GM12878 (cell line): Measurements from ENCODE around the gene ARHGAP36. TPM values are rescaled to one million over a fixed set of nuclear protein-coding genes. Genes with fewer than 3 reads are reported as not detected.

Experiments used
- ATAC-seq: fragments of 200-7000 bp; cut with Tn5 transposase; 3 replicates; pipeline ENCODE4 v1.9.1; 2020; ENCODE audit warnings: mild to moderate bottlenecking, moderate library complexity
- Bru-seq: library from RNA; stranded (reverse); fragments of 400-500 nt; gene quantifications from one replicate; lab custom pipeline; 2021; lab: Mats Ljungman, UMichigan
- BruChase-seq, 2 experiments: library from RNA; stranded (reverse); fragments of 400-500 nt; gene quantifications; one replicate each; lab custom pipeline; 2021; lab: Mats Ljungman, UMichigan
- BruUV-seq: library from RNA; stranded (reverse); fragments of 400-500 nt; replicated peaks from 2 replicates; lab custom pipeline; 2021; lab: Mats Ljungman, UMichigan
- CTCF ChIA-PET: fragments of 300-600 bp; sonication (Branson Sonifier 250); formaldehyde crosslinking; extraction: SDS; loops from one replicate; lab custom pipeline; 2021; ENCODE audit warnings: inconsistent platforms; lab: Yijun Ruan, JAX
- POLR2A ChIA-PET: fragments of 350-600 bp; formaldehyde crosslinking; extraction: SDS; loops from one replicate; lab custom pipeline; 2021; ENCODE audit warnings: inconsistent platforms; lab: Charles Lee
- RAD21 ChIA-PET: fragments of 300-600 bp; sonication (Branson Sonifier 250); formaldehyde crosslinking; loops from one replicate; lab custom pipeline; 2023; ENCODE audit warnings: antibody characterized with exemption; ENCODE audit not compliant: unreplicated experiment; lab: Charles Lee
- SMC1A ChIA-PET: fragments of 300-600 bp; sonication (Branson Sonifier 250); formaldehyde crosslinking; loops from one replicate; lab custom pipeline; 2023; ENCODE audit not compliant: unreplicated experiment, uncharacterized antibody; lab: Charles Lee
- DNase-seq: peaks from one replicate; pipeline ENCODE4 v3.0.0-alpha.2; 2011; ENCODE audit warnings: low read depth, low spot score
- FAIRE-seq: peaks from 3 replicates; lab custom pipeline; 2011; peaks lifted over from hg19 to GRCh38; lab: Jason Lieb, UNC
- H2AFZ ChIP-seq: 2 replicates; pipeline ENCODE4 v1.6.0; 2011; ENCODE audit warnings: low read depth, low read length, control low read depth; ENCODE audit not compliant: control insufficient read depth
- H3K27ac ChIP-seq: 2 replicates; pipeline ENCODE4 v1.5.1; 2011; ENCODE audit warnings: control low read depth; ENCODE audit not compliant: control insufficient read depth, insufficient read depth
- H3K27me3 ChIP-seq, 2 experiments: replicated peaks in 1 of 2; 2 replicates each; pipeline versions ENCODE4 v1.6.0 to v1.6.1; 2011; ENCODE audit warnings: low read length in 1 of 2; ENCODE audit not compliant: control insufficient read depth in 2 of 2, insufficient read depth in 2 of 2
- H3K36me3 ChIP-seq, 2 experiments: 2 replicates each; pipeline ENCODE4 v1.5.1; 2011; ENCODE audit warnings: low read length in 1 of 2; ENCODE audit not compliant: control insufficient read depth in 2 of 2, insufficient read depth in 2 of 2
- H3K4me1 ChIP-seq: 2 replicates; pipeline ENCODE4 v1.6.1; 2011; ENCODE audit warnings: mild to moderate bottlenecking, low read length, moderate library complexity, mixed read lengths; ENCODE audit not compliant: control insufficient read depth, insufficient read depth
- H3K4me2 ChIP-seq: 2 replicates; pipeline ENCODE4 v1.6.0; 2011; ENCODE audit warnings: control low read depth; ENCODE audit not compliant: control insufficient read depth, insufficient read depth
- H3K4me3 ChIP-seq: fragments of 200-600 bp; sonication (generic); 2 replicates; pipeline ENCODE4 v1.5.1; 2016
- H3K79me2 ChIP-seq: 2 replicates; pipeline ENCODE4 v1.6.0; 2011; ENCODE audit warnings: low read length; ENCODE audit not compliant: control insufficient read depth, insufficient read depth
- H3K9ac ChIP-seq: 2 replicates; pipeline ENCODE4 v1.8.0; 2011; ENCODE audit warnings: low read length, control low read depth, mixed read lengths; ENCODE audit not compliant: control insufficient read depth, insufficient read depth
- H3K9me3 ChIP-seq: replicated peaks from 3 replicates; pipeline ENCODE4 v1.5.1; 2011; ENCODE audit warnings: mild to moderate bottlenecking, low read length; ENCODE audit not compliant: control insufficient read depth, insufficient read depth
- H4K20me1 ChIP-seq: 2 replicates; pipeline ENCODE4 v1.6.0; 2011; ENCODE audit not compliant: control insufficient read depth, insufficient read depth
- CREM ChIP-seq: IDR thresholded peaks from 2 replicates; pipeline ENCODE4 v1.6.1; 2014; ENCODE audit warnings: antibody characterized with exemption, low read depth
- JUND ChIP-seq: IDR thresholded peaks from 2 replicates; pipeline ENCODE4 v1.6.1; 2012; ENCODE audit warnings: low read depth, mild to moderate bottlenecking, low read length, improper control_type of control experiment, moderate library complexity
- RB1 ChIP-seq: fragments of 450-650 bp; formaldehyde crosslinking; IDR thresholded peaks from 2 replicates; pipeline ENCODE4 v1.6.1; 2017; ENCODE audit warnings: mild to moderate bottlenecking, borderline replicate concordance
- WGBS: methylation state at CpG from one replicate; pipeline ENCODE4 v1.1.6; 2016; ENCODE audit warnings: low lambda C conversion rate; ENCODE audit not compliant: insufficient replicate concordance, insufficient coverage; ENCODE audit errors: missing lambda C conversion rate; 5-methylcytosine and 5-hydroxymethylcytosine counted together
- in situ Hi-C: fragments of 300-500 bp; cut with MboI; formaldehyde crosslinking; loops from 9 replicates; pipeline ENCODE4 v1.14.3; 2018; ENCODE audit warnings: mixed read lengths
- intact Hi-C: fragments of 100-400 bp; cut with micrococcal nuclease; formaldehyde crosslinking; loops from one replicate; pipeline ENCODE4 v1.14.2; 2022; ENCODE audit not compliant: unreplicated experiment
- long read RNA-seq, 2 experiments: library from polyadenylated mRNA; unstranded; transcript quantifications; one replicate each; pipeline ENCODE4 v2.0.0, GENCODE V29; 2019 to 2020
- polyA minus RNA-seq, 3 experiments: library from RNA; depleted of rRNA, polyadenylated mRNA; stranded (reverse); fragments of >200 nt; gene quantifications; 2 replicates each; pipeline ENCODE4 v1.2.3, GENCODE V29; 2011
- polyA plus RNA-seq, 11 experiments: library from polyadenylated mRNA; depleted of rRNA in 4 of 11; unstranded in 6 of 11; stranded (reverse) in 5 of 11; fragments of >200 nt; fragmentation: Nextera tagmentation in 4 of 11; fragmentation: Illumina TruSeq in 1 of 11; extraction: Ambion mirVana in 4 of 11; extraction: Trizol in 1 of 11; gene quantifications; 1 replicate in 1 of 11; 2 replicates in 10 of 11; pipeline versions ENCODE4 v1.2.1 to v1.2.3, GENCODE V29; 2011 to 2016; ENCODE audit warnings: inconsistent platforms in 2 of 11, missing spikeins in 2 of 11, low read depth in 1 of 11
- total RNA-seq, 4 experiments: library from RNA; depleted of rRNA in 3 of 4; stranded (reverse); fragments of >200 nt in 3 of 4; fragmentation: Illumina TruSeq in 1 of 4; extraction: Trizol in 1 of 4; gene quantifications; 2 replicates each; pipeline versions ENCODE4 v1.2.1 to v1.2.3, GENCODE V29; 2013 to 2021

ARHGAP36 gene
- not detected in 2 replicates for total RNA-seq (2013; cell fraction: nucleolus; rRNA removed)
- total RNA-seq (2014; rRNA removed) (not detected in 2 replicates), total RNA-seq (2014; rRNA removed; fragmentation: Illumina TruSeq; extraction: Trizol) (not detected in 2 replicates), total RNA-seq (2021) (not detected in 2 replicates), polyA plus RNA-seq (2011; rRNA removed) (not detected in 2 replicates), polyA plus RNA-seq (2014; fragmentation: Illumina TruSeq; extraction: Trizol) (not detected in 2 replicates), polyA plus RNA-seq (2014; fragmentation: Nextera tagmentation; extraction: Ambion mirVana) (not detected), polyA plus RNA-seq (2014; rRNA removed) (not detected in 2 replicates), polyA plus RNA-seq (2016; fragmentation: Nextera tagmentation; extraction: Ambion mirVana) (not detected), polyA minus RNA-seq (2011; rRNA and poly(A)+ RNA removed) (not detected in 2 replicates), Bru-seq, nascent RNA (not detected), BruChase-seq, experiment 1, labeled RNA remaining after a 6-hour chase (not detected), BruChase-seq, experiment 2, labeled RNA remaining after a 2-hour chase (not detected)
- not detected for polyA plus RNA-seq (2011; ENCODE audit: low read depth)
- not detected in 2 replicates for polyA plus RNA-seq (2011; cell fraction: cytosol; rRNA removed)
- polyA plus RNA-seq (2011; cell fraction: nucleus; rRNA removed): not detected in 2 replicates
- polyA plus RNA-seq (2012): not detected in 2 replicates
- polyA minus RNA-seq (2011; cell fraction: cytosol; rRNA and poly(A)+ RNA removed): not detected in 2 replicates
- not detected in 2 replicates for polyA minus RNA-seq (2011; cell fraction: nucleus; rRNA and poly(A)+ RNA removed)
- long read RNA-seq, experiment 1: 0 reads
- long read RNA-seq, experiment 2: 0 reads

- no TSS peak for BruUV-seq
- no peak within 1 kb of the TSS for H3K9ac ChIP-seq
- no peak within 1 kb of the TSS for H3K4me3 ChIP-seq
- no peaks in the 10 kb centered on the region; a peak in 1 of 4 replicates for H3K27me3 ChIP-seq
- TF ChIP-seq JUND (no peak), CREM (no peak), RB1 (no peak)
- ChIA-PET POLR2A (no interaction called here), SMC1A (no interaction called here), CTCF (no interaction called here), RAD21 (no interaction called here)
- H3K4me2 ChIP-seq: no peak within 1 kb of the TSS
- intact Hi-C loops: loop anchor here (10.0 kb wide), 1 partner anchor 576 kb away; no protein-coding TSS in a partner anchor
- no peaks in the 10 kb centered on the region for H3K79me2 ChIP-seq
- no peak within 1 kb of the TSS for H3K27ac ChIP-seq
- H2AFZ ChIP-seq: no peak within 1 kb of the TSS
- H3K4me1 ChIP-seq: no peaks in the 10 kb centered on the region
- in situ Hi-C loops: no loop called here
- H3K36me3 ChIP-seq: no peaks in the 10 kb centered on the region
- no peak for FAIRE-seq
- 57% methylated on average over 51 of the region's 62 CpGs for WGBS
- DNase-seq: no peak
- no peaks in the 10 kb centered on the region; the same call in 2 of the 3 replicates for H3K9me3 ChIP-seq
- no peak for ATAC-seq
- no peaks in the 10 kb centered on the region for H4K20me1 ChIP-seq
Measured at GRCh38 chrX:131058136-131058868, at the start of gene ARHGAP36. ARHGAP36 (plus strand) TSS chrX:131058346; CDS start chrX:131081666, 23,320 bp downstream.
